K562 (cell line): ENCODE data around the gene SP4. TPM values are rescaled to one million over a fixed set of nuclear protein-coding genes. Genes with fewer than 3 reads are reported as not detected.

ENCODE experiments used
- ARID3A ChIP-seq: IDR thresholded peaks from 2 replicates; pipeline ENCODE4 v1.6.1; 2012; ENCODE audit warnings: low read depth, low read length, improper control_type of control experiment, borderline replicate concordance
- BCLAF1 ChIP-seq, 2 experiments: fragments of 450-650 bp in 1 of 2; IDR thresholded peaks; 2 replicates each; pipeline ENCODE4 v1.6.1; 2011 to 2017; ENCODE audit warnings: low read depth in 2 of 2, antibody characterized with exemption in 1 of 2, borderline replicate concordance in 1 of 2, low read length in 1 of 2, mild to moderate bottlenecking in 1 of 2, mixed read lengths in 1 of 2; ENCODE audit not compliant: control insufficient read depth in 1 of 2
- CEBPZ ChIP-seq: fragments of 150-350 bp; IDR thresholded peaks from 2 replicates; pipeline ENCODE4 v1.6.1; 2014; ENCODE audit warnings: low read depth, mild to moderate bottlenecking, low read length, borderline replicate concordance
- CREBBP ChIP-seq: IDR thresholded peaks from one replicate; pipeline ENCODE4 v1.6.1; 2012; ENCODE audit warnings: low read depth, mild to moderate bottlenecking, control low read depth, inconsistent platforms, low read length
- HCFC1 ChIP-seq: IDR thresholded peaks from 2 replicates; pipeline ENCODE4 v1.6.1; 2012; ENCODE audit warnings: low read depth, low read length, improper control_type of control experiment
- HLTF ChIP-seq: fragments of 450-650 bp; IDR thresholded peaks from 2 replicates; pipeline ENCODE4 v1.6.1; 2016
- ILF3 ChIP-seq: fragments of 450-650 bp; IDR thresholded peaks from 2 replicates; pipeline ENCODE4 v1.6.1; 2018; ENCODE audit warnings: antibody characterized with exemption, mild to moderate bottlenecking, moderate library complexity, borderline replicate concordance
- KLF10 ChIP-seq: fragments of 250-450 bp; sonication (Bioruptor Pico); IDR thresholded peaks from 2 replicates; pipeline ENCODE4 v1.6.1; 2021; ENCODE audit warnings: matching md5 sums
- L3MBTL2 ChIP-seq: fragments of 450-650 bp; IDR thresholded peaks from 2 replicates; pipeline ENCODE4 v1.6.1; 2016; ENCODE audit warnings: mild to moderate bottlenecking, moderate library complexity
- NCOA6 ChIP-seq: fragments of 450-650 bp; IDR thresholded peaks from 2 replicates; pipeline ENCODE4 v1.6.1; 2017; ENCODE audit warnings: mild to moderate bottlenecking
- OTX1 ChIP-seq: fragments of 450-650 bp; formaldehyde crosslinking; IDR thresholded peaks from 2 replicates; pipeline ENCODE4 v1.4.0; 2022; ENCODE audit warnings: mild to moderate bottlenecking
- PTTG1 ChIP-seq: fragments of 450-650 bp; IDR thresholded peaks from 2 replicates; pipeline ENCODE4 v1.6.1; 2016; ENCODE audit warnings: low read depth, mild to moderate bottlenecking, missing genetic modification characterization, missing compliant biosample characterization
- RUNX1 ChIP-seq: sonication (generic); IDR thresholded peaks from 2 replicates; pipeline ENCODE4 v1.6.1; 2016; ENCODE audit warnings: antibody characterized with exemption, low read depth
- TAF15 ChIP-seq: fragments of 200-400 bp; formaldehyde crosslinking; IDR thresholded peaks from 2 replicates; pipeline ENCODE4 v1.6.1; 2017; ENCODE audit warnings: mild to moderate bottlenecking, low read depth, low read length, moderate library complexity
- TAF9B ChIP-seq: fragments of 450-650 bp; IDR thresholded peaks from 2 replicates; pipeline ENCODE4 v1.6.1; 2018; ENCODE audit warnings: mild to moderate bottlenecking; ENCODE audit not compliant: partially characterized antibody
- TFAM ChIP-seq: fragments of 250-450 bp; sonication (Bioruptor Pico); conservative IDR thresholded peaks from 2 replicates; pipeline ENCODE4 v1.5.0; 2021; ENCODE audit warnings: mild to moderate bottlenecking, moderate library complexity
- ZNF174 ChIP-seq: fragments of 250-450 bp; sonication (Bioruptor Pico); IDR thresholded peaks from 2 replicates; pipeline ENCODE4 v1.4.0; 2020; ENCODE audit warnings: mild to moderate bottlenecking
- polyA plus RNA-seq, 8 experiments: library from polyadenylated mRNA; depleted of rRNA in 4 of 8; stranded (reverse) in 5 of 8; unstranded in 3 of 8; fragments of >200 nt; fragmentation: Nextera tagmentation in 2 of 8; fragmentation: Illumina TruSeq in 1 of 8; extraction: Ambion mirVana in 2 of 8; extraction: Trizol in 1 of 8; gene quantifications; 2 replicates each; pipeline versions ENCODE4 v1.2.1 to v1.2.3, GENCODE V29; 2011 to 2014; ENCODE audit warnings: inconsistent platforms in 1 of 8, missing spikeins in 1 of 8
- total RNA-seq, 7 experiments: library from RNA; depleted of rRNA in 6 of 7; stranded (reverse); fragments of >200 nt in 6 of 7; fragmentation: Illumina TruSeq in 2 of 7; extraction: Trizol in 2 of 7; gene quantifications; 2 replicates each; pipeline versions ENCODE4 v1.2.1 to v1.2.3, GENCODE V29; 2011 to 2021; ENCODE audit warnings: low replicate concordance in 1 of 7
- TF ChIP-seq, protein P1 (sequence below): fragments of 450-650 bp; IDR thresholded peaks from 2 replicates; pipeline ENCODE4 v1.6.1; 2017; ENCODE audit warnings: antibody characterized with exemption

Gene SP4
- total and polyA plus RNA-seq, 9 of the 15 experiments (the other 6 are each of a cell fraction or from before 2014, with no cell fraction given), result 2.4 to 9.4 (median 4.5) TPM

DNA sequence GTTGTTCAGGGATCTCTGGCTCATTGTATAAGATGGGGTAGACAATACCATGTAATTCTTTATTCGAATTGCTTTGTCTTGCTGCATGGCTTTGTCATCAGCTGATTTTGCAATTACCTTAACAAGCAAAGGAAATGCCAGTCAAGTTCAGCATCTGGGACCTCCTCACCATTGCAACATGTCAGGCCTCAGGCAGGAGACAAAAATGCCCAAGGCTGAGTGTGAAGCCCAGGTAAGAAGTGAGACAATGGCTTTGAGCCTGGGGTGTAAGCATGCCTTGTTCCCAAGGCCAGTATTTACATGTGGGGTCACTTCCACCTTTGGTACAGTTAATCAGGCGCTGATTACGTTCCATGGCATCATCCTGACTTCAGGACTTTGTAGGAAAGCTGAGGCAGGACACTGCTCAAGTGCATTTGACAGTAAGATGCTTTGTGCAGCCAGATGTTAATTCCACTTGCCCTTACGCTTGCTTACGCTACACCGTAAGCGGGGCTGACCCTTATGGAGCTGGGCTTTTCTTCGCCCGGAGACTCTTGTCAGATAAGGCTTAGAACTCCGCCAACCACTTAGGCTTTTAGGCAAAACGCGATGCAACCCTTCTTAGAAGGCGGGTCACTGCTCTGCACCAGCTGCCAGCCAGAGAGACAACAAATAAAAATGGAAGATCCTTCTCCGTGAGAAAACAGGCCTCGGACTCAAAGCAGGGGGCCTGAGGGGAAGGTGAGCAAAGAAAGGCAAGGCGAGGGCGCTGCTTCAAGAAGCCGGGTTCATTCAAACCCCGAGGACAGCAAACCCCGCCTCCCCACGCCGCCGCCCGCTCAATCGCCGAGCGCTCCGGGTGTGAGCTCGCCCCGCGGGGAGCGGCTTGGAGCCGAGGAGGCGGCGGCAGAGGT lies 1.3 kb upstream of the SP4 start (continued):
- TF ChIP-seq, protein P1, sequence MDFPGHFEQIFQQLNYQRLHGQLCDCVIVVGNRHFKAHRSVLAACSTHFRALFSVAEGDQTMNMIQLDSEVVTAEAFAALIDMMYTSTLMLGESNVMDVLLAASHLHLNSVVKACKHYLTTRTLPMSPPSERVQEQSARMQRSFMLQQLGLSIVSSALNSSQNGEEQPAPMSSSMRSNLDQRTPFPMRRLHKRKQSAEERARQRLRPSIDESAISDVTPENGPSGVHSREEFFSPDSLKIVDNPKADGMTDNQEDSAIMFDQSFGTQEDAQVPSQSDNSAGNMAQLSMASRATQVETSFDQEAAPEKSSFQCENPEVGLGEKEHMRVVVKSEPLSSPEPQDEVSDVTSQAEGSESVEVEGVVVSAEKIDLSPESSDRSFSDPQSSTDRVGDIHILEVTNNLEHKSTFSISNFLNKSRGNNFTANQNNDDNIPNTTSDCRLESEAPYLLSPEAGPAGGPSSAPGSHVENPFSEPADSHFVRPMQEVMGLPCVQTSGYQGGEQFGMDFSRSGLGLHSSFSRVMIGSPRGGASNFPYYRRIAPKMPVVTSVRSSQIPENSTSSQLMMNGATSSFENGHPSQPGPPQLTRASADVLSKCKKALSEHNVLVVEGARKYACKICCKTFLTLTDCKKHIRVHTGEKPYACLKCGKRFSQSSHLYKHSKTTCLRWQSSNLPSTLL, result no peak
- TF ChIP-seq ZNF174 (CRISPR knock-in tag), result no peak
- no peak for TF ChIP-seq KLF10 (CRISPR knock-in tag)
- TF ChIP-seq ILF3, result no peak
- no peak for TF ChIP-seq TFAM
- TF ChIP-seq TAF9B, result no peak
- TF ChIP-seq CEBPZ, result no peak
- TF ChIP-seq L3MBTL2, result no peak; the same call in 1 of the 2 replicates
- TF ChIP-seq HLTF, result no peak
- TF ChIP-seq BCLAF1 (IDR thresholded peaks at IDR 0.05; ENCODE audit: borderline replicate concordance in 1 of 2, control insufficient read depth in 1 of 2, low read depth in 2 of 2, low read length in 1 of 2), result no peak
- TF ChIP-seq ARID3A, result no peak
- no peak for TF ChIP-seq TAF15
- TF ChIP-seq OTX1 (CRISPR knock-in tag), result no peak; the same call in 1 of the 2 replicates
- TF ChIP-seq NCOA6, result no peak
- no peak for TF ChIP-seq HCFC1
- TF ChIP-seq CREBBP, result no peak
- TF ChIP-seq RUNX1, result no peak
- no peak for TF ChIP-seq PTTG1 (tag)
